HCT116 (cell line): Measurements from ENCODE around the gene DLG4. TPM values are rescaled to one million over a fixed set of nuclear protein-coding genes. Genes with fewer than 3 reads are reported as not detected.

Experiments used
- ATAC-seq: fragments of 200-7000 bp; cut with Tn5 transposase; 2 replicates; pipeline ENCODE4 v1.9.1; 2020; ENCODE audit warnings: mild to moderate bottlenecking, moderate library complexity
- BruUV-seq: library from RNA; stranded (reverse); fragments of 400-500 nt; replicated peaks from 2 replicates; lab custom pipeline; 2021; lab: Mats Ljungman, UMichigan
- CTCF ChIA-PET: fragments of 300-600 bp; sonication (Branson Sonifier 250); formaldehyde crosslinking; loops from one replicate; lab custom pipeline; 2021; ENCODE audit warnings: antibody characterized with exemption; lab: Charles Lee
- POLR2A ChIA-PET: fragments of 300-600, 350-600 bp; sonication (Branson Sonifier 250); formaldehyde crosslinking; loops from one replicate; lab custom pipeline; 2021; ENCODE audit warnings: antibody characterized with exemption; lab: Charles Lee
- RAD21 ChIA-PET, 2 experiments: fragments of 300-600 bp; sonication (Branson Sonifier 250); formaldehyde crosslinking; loops; one replicate each; lab custom pipeline; 2023; ENCODE audit warnings: low total read pairs in 2 of 2; ENCODE audit not compliant: uncharacterized antibody in 2 of 2, unreplicated experiment in 2 of 2, low non-redundant PET in 1 of 2; lab: Charles Lee
- DNase-seq: peaks from one replicate; pipeline ENCODE4 v3.0.0-alpha.2; 2010; ENCODE audit warnings: low read depth, low spot score
- H2AFZ ChIP-seq: fragments of 200-600 bp; shearing (Covaris generic), sonication (generic); 2 replicates; pipeline ENCODE4 v1.6.1; 2017; ENCODE audit warnings: low read depth, mixed run types, mixed read lengths, antibody characterized with exemption, low read length; ENCODE audit not compliant: poor library complexity, severe bottlenecking
- H3K27ac ChIP-seq: 2 replicates; pipeline ENCODE4 v1.5.1; 2012; ENCODE audit warnings: low read depth, low read length
- H3K27me3 ChIP-seq: fragments of 200-600 bp; sonication (generic); 2 replicates; pipeline ENCODE4 v1.6.1; 2016; ENCODE audit warnings: mixed run types, low read length, mixed read lengths; ENCODE audit not compliant: insufficient read depth
- H3K36me3 ChIP-seq, 2 experiments: fragments of 200-500 bp in 1 of 2; fragments of 200-600 bp in 1 of 2; sonication (Bioruptor generic) in 1 of 2; sonication (generic) in 1 of 2; 2 replicates each; pipeline versions ENCODE4 v1.5.1 to v1.6.1; 2014 to 2016; ENCODE audit warnings: low read length in 2 of 2, inconsistent platforms in 1 of 2, mixed read lengths in 1 of 2, mixed run types in 1 of 2; ENCODE audit not compliant: insufficient read depth in 2 of 2, control insufficient read depth in 1 of 2
- H3K4me1 ChIP-seq, 2 experiments: fragments of 200-600 bp in 1 of 2; sonication (generic) in 1 of 2; 2 replicates each; pipeline versions ENCODE4 v1.5.1 to v1.6.1; 2012 to 2017; ENCODE audit warnings: low read length in 2 of 2, inconsistent platforms in 1 of 2, mild to moderate bottlenecking in 1 of 2, mixed read lengths in 1 of 2, mixed run types in 1 of 2, moderate library complexity in 1 of 2; ENCODE audit not compliant: insufficient read depth in 2 of 2, control insufficient read depth in 1 of 2
- H3K4me2 ChIP-seq: fragments of 200-600 bp; sonication (generic); 2 replicates; pipeline ENCODE4 v1.6.1; 2017; ENCODE audit warnings: mixed run types, low read length, mixed read lengths
- H3K4me3 ChIP-seq, 2 experiments: fragments of 200-600 bp in 1 of 2; sonication (generic) in 1 of 2; replicated peaks in 1 of 2; 2 replicates each; pipeline ENCODE4 v1.5.1; 2011 to 2016; ENCODE audit warnings: low read length in 2 of 2, control low read depth in 1 of 2, low read depth in 1 of 2, mild to moderate bottlenecking in 1 of 2, mixed read lengths in 1 of 2, mixed run types in 1 of 2
- H3K79me2 ChIP-seq: fragments of 200-600 bp; sonication (generic); 2 replicates; pipeline ENCODE4 v1.6.1; 2017; ENCODE audit warnings: mild to moderate bottlenecking, mixed run types, low read length, moderate library complexity, mixed read lengths; ENCODE audit not compliant: insufficient read depth
- H3K9ac ChIP-seq: fragments of 200-600 bp; sonication (generic); 2 replicates; pipeline ENCODE4 v1.6.1; 2016; ENCODE audit warnings: low read length, mixed read lengths
- H3K9me2 ChIP-seq: fragments of 200-600 bp; sonication (generic), shearing (Covaris generic); 2 replicates; pipeline ENCODE4 v1.6.1; 2017; ENCODE audit warnings: mixed run types, mild to moderate bottlenecking, moderate library complexity; ENCODE audit not compliant: insufficient read depth
- H3K9me3 ChIP-seq, 2 experiments: fragments of 200-500 bp in 1 of 2; fragments of 200-600 bp in 1 of 2; sonication (Bioruptor generic) in 1 of 2; sonication (generic) in 1 of 2; 2 replicates each; pipeline ENCODE4 v1.6.1; 2014 to 2017; ENCODE audit warnings: low read length in 2 of 2, mixed read lengths in 2 of 2, inconsistent platforms in 1 of 2, low read depth in 1 of 2, mild to moderate bottlenecking in 1 of 2, mixed run types in 1 of 2, moderate library complexity in 1 of 2; ENCODE audit not compliant: control insufficient read depth in 1 of 2, insufficient read depth in 1 of 2
- H4K20me1 ChIP-seq: fragments of 200-600 bp; sonication (generic), shearing (Covaris generic); 2 replicates; pipeline ENCODE4 v1.6.1; 2017; ENCODE audit warnings: mixed run types, mild to moderate bottlenecking, moderate library complexity; ENCODE audit not compliant: insufficient read depth
- CBX3 ChIP-seq: IDR thresholded peaks from 2 replicates; pipeline ENCODE4 v1.6.1; 2012; ENCODE audit warnings: low read depth
- EGR1 ChIP-seq: IDR thresholded peaks from 2 replicates; pipeline ENCODE4 v1.6.1; 2012; ENCODE audit warnings: low read depth
- MAX ChIP-seq: IDR thresholded peaks from 2 replicates; pipeline ENCODE4 v1.6.1; 2012
- POLR2A ChIP-seq: IDR thresholded peaks from 2 replicates; pipeline ENCODE4 v1.7.0; 2011; ENCODE audit warnings: borderline replicate concordance; ENCODE audit not compliant: insufficient read depth, insufficient read length; ENCODE audit errors: extremely low read depth
- REST ChIP-seq: IDR thresholded peaks from 2 replicates; pipeline ENCODE4 v1.6.1; 2012; ENCODE audit warnings: low read depth
- SP1 ChIP-seq: IDR thresholded peaks from 2 replicates; pipeline ENCODE4 v1.6.1; 2012; ENCODE audit warnings: low read depth
- ZFX ChIP-seq: fragments of 450-650 bp; IDR thresholded peaks from 2 replicates; pipeline ENCODE4 v1.6.1; 2017
- intact Hi-C: fragments of 100-400 bp; cut with micrococcal nuclease; formaldehyde crosslinking; loops from 2 replicates; pipeline ENCODE4 v1.10.0; 2022
- total RNA-seq: library from RNA; stranded (reverse); gene quantifications from one replicate; pipeline ENCODE4 v1.2.1, GENCODE V29; 2021; ENCODE audit not compliant: unreplicated experiment
- TF ChIP-seq, protein P1 (sequence below): IDR thresholded peaks from 2 replicates; pipeline ENCODE4 v1.6.1; 2012
- TF ChIP-seq, protein P2 (sequence below): IDR thresholded peaks from 2 replicates; pipeline ENCODE4 v1.6.1; 2011; ENCODE audit warnings: mild to moderate bottlenecking, low read length, moderate library complexity; ENCODE audit not compliant: insufficient replicate concordance; ENCODE audit errors: extremely low read depth

The DLG4 gene
- total RNA-seq, 1 experiment from 2014 or later = 15.0 TPM

- H3K4me3 ChIP-seq = no peak overlapping the region
- CTCF ChIA-PET = interaction anchor here (1.1 to 3.1 kb wide), 3 partner anchors 124 to 155 kb away, joined by 4 to 27 read pairs (median 8); no protein-coding TSS in a partner anchor
- POLR2A ChIA-PET = interaction anchor here (0.7 kb wide), 1 partner anchor 67 kb away, joined by 4 read pairs; no protein-coding TSS in a partner anchor
- no peaks in the 10 kb centered on the region for H3K36me3 ChIP-seq
- no peaks in the 10 kb centered on the region for H3K9me2 ChIP-seq
- no peak overlapping the region for H3K4me2 ChIP-seq
- no peaks in the 10 kb centered on the region for H3K27me3 ChIP-seq
- no peak overlapping the region for H3K27ac ChIP-seq
- no peak for DNase-seq
- H4K20me1 ChIP-seq = no peaks in the 10 kb centered on the region
- H3K9ac ChIP-seq = no peak overlapping the region
- TF ChIP-seq ZFX (no peak), SP1 (no peak), EGR1 (no peak), MAX (no peak)
- TF ChIP-seq, protein P1, sequence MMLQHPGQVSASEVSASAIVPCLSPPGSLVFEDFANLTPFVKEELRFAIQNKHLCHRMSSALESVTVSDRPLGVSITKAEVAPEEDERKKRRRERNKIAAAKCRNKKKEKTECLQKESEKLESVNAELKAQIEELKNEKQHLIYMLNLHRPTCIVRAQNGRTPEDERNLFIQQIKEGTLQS = no peak
- ATAC-seq = no peak
- RAD21 ChIA-PET = interaction anchor here in 1 of 2 experiments (1.5 kb wide), 1 partner anchor 131 kb away, joined by 4 read pairs; no protein-coding TSS in a partner anchor
- H3K79me2 ChIP-seq = no peaks in the 10 kb centered on the region
- no TSS peak for BruUV-seq
- H3K9me3 ChIP-seq = peaks cover 0 to 7% of the 10 kb centered on the region in 2 experiments; a peak in 1 of 4 replicates
- H3K4me1 ChIP-seq = peaks cover 7 to 15% of the 10 kb centered on the region in 2 experiments
- no peak overlapping the region for H2AFZ ChIP-seq
- intact Hi-C loops = no loop called here
These were observed 43.4 kb downstream of the DLG4 start for GRCh38 chr17:7176107-7176840.

DNA sequence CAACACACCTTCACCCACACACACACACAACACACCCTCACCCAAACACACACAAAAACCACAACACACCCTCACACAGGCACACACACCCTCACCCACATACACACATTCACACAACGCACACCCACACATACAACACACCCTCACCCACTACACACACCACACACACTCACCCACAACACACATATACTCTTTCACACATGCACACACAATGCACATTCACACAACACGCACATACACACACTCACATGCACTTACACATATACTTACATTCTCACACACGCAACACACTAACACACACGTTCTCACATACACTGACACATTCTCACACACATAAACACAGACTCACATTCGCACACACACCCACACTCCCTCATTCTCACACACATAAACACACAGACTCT, 44.3 kb downstream of the DLG4 start:
- intact Hi-C loops = no loop called here

More for the DNA sequence above, 44.3 kb downstream of the DLG4 start:
- Histone ChIP-seq H3K27ac (no peak overlapping the region), H4K20me1 (no peaks in the 10 kb centered on the region), H2AFZ (no peak overlapping the region), H3K79me2 (no peaks in the 10 kb centered on the region), H3K9me3 (peaks cover 0 to 7% of the 10 kb centered on the region in 2 experiments; a peak in 1 of 4 replicates), H3K4me1 (peaks cover 7 to 15% of the 10 kb centered on the region in 2 experiments), H3K4me3 (no peak overlapping the region), H3K4me2 (no peak overlapping the region), H3K9ac (no peak overlapping the region), H3K27me3 (no peaks in the 10 kb centered on the region), H3K36me3 (no peaks in the 10 kb centered on the region), H3K9me2 (no peaks in the 10 kb centered on the region)
- POLR2A ChIA-PET = no interaction called here
- CTCF ChIA-PET = no interaction called here
- no peak for TF ChIP-seq CBX3
- TF ChIP-seq, protein P1 = no peak
- TF ChIP-seq, protein P2, sequence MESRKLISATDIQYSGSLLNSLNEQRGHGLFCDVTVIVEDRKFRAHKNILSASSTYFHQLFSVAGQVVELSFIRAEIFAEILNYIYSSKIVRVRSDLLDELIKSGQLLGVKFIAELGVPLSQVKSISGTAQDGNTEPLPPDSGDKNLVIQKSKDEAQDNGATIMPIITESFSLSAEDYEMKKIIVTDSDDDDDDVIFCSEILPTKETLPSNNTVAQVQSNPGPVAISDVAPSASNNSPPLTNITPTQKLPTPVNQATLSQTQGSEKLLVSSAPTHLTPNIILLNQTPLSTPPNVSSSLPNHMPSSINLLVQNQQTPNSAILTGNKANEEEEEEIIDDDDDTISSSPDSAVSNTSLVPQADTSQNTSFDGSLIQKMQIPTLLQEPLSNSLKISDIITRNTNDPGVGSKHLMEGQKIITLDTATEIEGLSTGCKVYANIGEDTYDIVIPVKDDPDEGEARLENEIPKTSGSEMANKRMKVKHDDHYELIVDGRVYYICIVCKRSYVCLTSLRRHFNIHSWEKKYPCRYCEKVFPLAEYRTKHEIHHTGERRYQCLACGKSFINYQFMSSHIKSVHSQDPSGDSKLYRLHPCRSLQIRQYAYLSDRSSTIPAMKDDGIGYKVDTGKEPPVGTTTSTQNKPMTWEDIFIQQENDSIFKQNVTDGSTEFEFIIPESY = no peak
- no peak for TF ChIP-seq REST
- no peak for TF ChIP-seq POLR2A
- BruUV-seq = no TSS peak
- RAD21 ChIA-PET = no interaction called here
- ATAC-seq (no peak), DNase-seq (no peak)
